T-helper 2 cell treated with Interferon-gamma antibody and Interleukin-4, amounts not matched to agents 5 μg/mL and 100 μg/mL, for 36 hours (primary cell): ENCODE measurements around the gene CD300H.

Source experiments
- DNase-seq: peaks from one replicate; pipeline ENCODE4 v3.0.0; 2021; ENCODE audit warnings: low spot score
- H3K27ac Mint-ChIP-seq: one replicate; pipeline ENCODE4 v1.8.0; 2021; ENCODE audit warnings: mild to moderate bottlenecking, mixed read lengths
- H3K27me3 Mint-ChIP-seq: one replicate; pipeline ENCODE4 v1.8.0; 2021; ENCODE audit warnings: low read depth, mixed read lengths
- H3K36me3 Mint-ChIP-seq: one replicate; pipeline ENCODE4 v1.8.0; 2021; ENCODE audit warnings: low read depth, mixed read lengths
- H3K4me1 Mint-ChIP-seq: one replicate; pipeline ENCODE4 v1.8.0; 2021; ENCODE audit warnings: low read depth, mixed read lengths
- H3K4me3 Mint-ChIP-seq: one replicate; pipeline ENCODE4 v1.8.0; 2022; ENCODE audit warnings: mild to moderate bottlenecking, moderate library complexity, mixed read lengths
- H3K9me3 Mint-ChIP-seq: one replicate; pipeline ENCODE4 v1.8.0; 2021; ENCODE audit warnings: mixed read lengths

The CD300H gene

GRCh38 chr17:74550602-74551001, 16.7 kb downstream of the CD300H start:
- peaks cover 14% of the 10 kb centered on the region for H3K4me1 Mint-ChIP-seq
- no peak overlapping the region for H3K27ac Mint-ChIP-seq
- H3K4me3 Mint-ChIP-seq = no peak overlapping the region
- no peaks in the 10 kb centered on the region for H3K27me3 Mint-ChIP-seq
- H3K9me3 Mint-ChIP-seq = no peaks in the 10 kb centered on the region
- H3K36me3 Mint-ChIP-seq = no peaks in the 10 kb centered on the region
- DNase-seq = no peak

GRCh38 chr17:74549343-74549742, 18.0 kb downstream of the CD300H start:
- no peak for DNase-seq
- H3K27ac Mint-ChIP-seq = no peak overlapping the region
- peaks cover 17% of the 10 kb centered on the region for H3K4me1 Mint-ChIP-seq
- H3K4me3 Mint-ChIP-seq = no peak overlapping the region
- no peaks in the 10 kb centered on the region for H3K27me3 Mint-ChIP-seq
- no peaks in the 10 kb centered on the region for H3K36me3 Mint-ChIP-seq
- no peaks in the 10 kb centered on the region for H3K9me3 Mint-ChIP-seq

- Mint-ChIP-seq H3K4me1 (peaks cover 17% of the 10 kb centered on the region), H3K36me3 (no peaks in the 10 kb centered on the region), H3K27me3 (no peaks in the 10 kb centered on the region), H3K27ac (peak overlapping the region; percentile 82), H3K4me3 (peak overlapping the region; percentile 58), H3K9me3 (no peaks in the 10 kb centered on the region)
- DNase-seq = peak; percentile 20
Measured at GRCh38 chr17:74547736-74548135, 19.6 kb downstream of the CD300H start.

GRCh38 chr17:74547264-74547663, 20.0 kb downstream of the CD300H start:
- H3K9me3 Mint-ChIP-seq = no peaks in the 10 kb centered on the region
- no peak for DNase-seq
- no peaks in the 10 kb centered on the region for H3K36me3 Mint-ChIP-seq
- H3K4me3 Mint-ChIP-seq = peak overlapping the region; percentile 58
- H3K4me1 Mint-ChIP-seq = peaks cover 17% of the 10 kb centered on the region
- H3K27me3 Mint-ChIP-seq = no peaks in the 10 kb centered on the region
- H3K27ac Mint-ChIP-seq = peak overlapping the region; percentile 82

- no peak for DNase-seq
- H3K27me3 Mint-ChIP-seq = no peaks in the 10 kb centered on the region
- H3K4me3 Mint-ChIP-seq = no peak overlapping the region
- H3K4me1 Mint-ChIP-seq = peaks cover 17% of the 10 kb centered on the region
- H3K36me3 Mint-ChIP-seq = no peaks in the 10 kb centered on the region
- no peaks in the 10 kb centered on the region for H3K9me3 Mint-ChIP-seq
- no peak overlapping the region for H3K27ac Mint-ChIP-seq
Measured at GRCh38 chr17:74546586-74546985, 20.7 kb downstream of the CD300H start.

GRCh38 chr17:74545843-74546230, 21.5 kb downstream of the CD300H start, which contains the start of gene CD300C:
Gene CD300C (minus strand): TSS chr17:74546115. CDS start chr17:74545782, 333 bp downstream.
- no peak within 1 kb of the TSS for H3K4me3 Mint-ChIP-seq
- no peaks in the 10 kb centered on the region for H3K36me3 Mint-ChIP-seq
- H3K27ac Mint-ChIP-seq = peak within 1 kb of the TSS; percentile 14
- DNase-seq = no peak
- H3K4me1 Mint-ChIP-seq = peaks cover 17% of the 10 kb centered on the region
- no peaks in the 10 kb centered on the region for H3K9me3 Mint-ChIP-seq
- no peaks in the 10 kb centered on the region for H3K27me3 Mint-ChIP-seq

- H3K27ac Mint-ChIP-seq = peak overlapping the region; percentile 14
- H3K9me3 Mint-ChIP-seq = no peaks in the 10 kb centered on the region
- H3K4me1 Mint-ChIP-seq = peaks cover 17% of the 10 kb centered on the region
- no peak overlapping the region for H3K4me3 Mint-ChIP-seq
- H3K27me3 Mint-ChIP-seq = no peaks in the 10 kb centered on the region
- no peak for DNase-seq
- no peaks in the 10 kb centered on the region for H3K36me3 Mint-ChIP-seq
Measured at GRCh38 chr17:74544991-74545842, 22.1 kb downstream of the CD300H start.

- H3K27me3 Mint-ChIP-seq = peaks cover 5% of the 10 kb centered on the region
- no peak for DNase-seq
- no peaks in the 10 kb centered on the region for H3K36me3 Mint-ChIP-seq
- no peaks in the 10 kb centered on the region for H3K9me3 Mint-ChIP-seq
- peaks cover 17% of the 10 kb centered on the region for H3K4me1 Mint-ChIP-seq
- no peak overlapping the region for H3K4me3 Mint-ChIP-seq
- no peak overlapping the region for H3K27ac Mint-ChIP-seq
Measured at GRCh38 chr17:74543891-74544760, 23.2 kb downstream of the CD300H start.

GRCh38 chr17:74543406-74543805, 23.9 kb downstream of the CD300H start:
- Mint-ChIP-seq H3K4me1 (peaks cover 16% of the 10 kb centered on the region), H3K27ac (no peak overlapping the region), H3K36me3 (no peaks in the 10 kb centered on the region), H3K4me3 (no peak overlapping the region), H3K27me3 (peaks cover 5% of the 10 kb centered on the region), H3K9me3 (no peaks in the 10 kb centered on the region)
- DNase-seq = no peak

GRCh38 chr17:74542727-74543383, 24.5 kb downstream of the CD300H start:
- no peaks in the 10 kb centered on the region for H3K36me3 Mint-ChIP-seq
- peaks cover 9% of the 10 kb centered on the region for H3K27me3 Mint-ChIP-seq
- H3K9me3 Mint-ChIP-seq = no peaks in the 10 kb centered on the region
- H3K4me1 Mint-ChIP-seq = peaks cover 10% of the 10 kb centered on the region
- no peak for DNase-seq
- no peak overlapping the region for H3K27ac Mint-ChIP-seq
- H3K4me3 Mint-ChIP-seq = no peak overlapping the region

- Mint-ChIP-seq H3K4me1 (peaks cover 5% of the 10 kb centered on the region), H3K9me3 (no peaks in the 10 kb centered on the region), H3K36me3 (no peaks in the 10 kb centered on the region), H3K27ac (no peak overlapping the region), H3K27me3 (peaks cover 15% of the 10 kb centered on the region), H3K4me3 (no peak overlapping the region)
- no peak for DNase-seq
Measured at GRCh38 chr17:74542166-74542565, 25.1 kb downstream of the CD300H start.

GRCh38 chr17:74541176-74542111, 25.9 kb downstream of the CD300H start:
- DNase-seq = no peak
- no peaks in the 10 kb centered on the region for H3K36me3 Mint-ChIP-seq
- peaks cover 5% of the 10 kb centered on the region for H3K4me1 Mint-ChIP-seq
- no peak overlapping the region for H3K27ac Mint-ChIP-seq
- H3K4me3 Mint-ChIP-seq = no peak overlapping the region
- peaks cover 21% of the 10 kb centered on the region for H3K27me3 Mint-ChIP-seq
- H3K9me3 Mint-ChIP-seq = no peaks in the 10 kb centered on the region

GRCh38 chr17:74539281-74539820, 28.0 kb downstream of the CD300H start:
- no peaks in the 10 kb centered on the region for H3K4me1 Mint-ChIP-seq
- no peak overlapping the region for H3K4me3 Mint-ChIP-seq

More at GRCh38 chr17:74539281-74539820, 28.0 kb downstream of the CD300H start:
- Mint-ChIP-seq H3K27ac (no peak overlapping the region), H3K9me3 (no peaks in the 10 kb centered on the region), H3K27me3 (peaks cover 35% of the 10 kb centered on the region), H3K36me3 (no peaks in the 10 kb centered on the region)
- DNase-seq = no peak
